Activated gamma-delta T cell treated with anti-CD3 and anti-CD28 coated beads, Interleukin-2, amount 50 U/mL, for 16 hours (primary cell): ENCODE data around the gene ADAMTS18.
"Not testable (repeated sequence)": the region's sequence is repeated elsewhere in the genome, so short reads cannot be mapped to it uniquely, and the experiment has no call there.

Experiments
- DNase-seq: peaks from one replicate; pipeline ENCODE4 v3.0.0-alpha.2; 2020; ENCODE audit warnings: low read depth

The ADAMTS18 gene

DNA sequence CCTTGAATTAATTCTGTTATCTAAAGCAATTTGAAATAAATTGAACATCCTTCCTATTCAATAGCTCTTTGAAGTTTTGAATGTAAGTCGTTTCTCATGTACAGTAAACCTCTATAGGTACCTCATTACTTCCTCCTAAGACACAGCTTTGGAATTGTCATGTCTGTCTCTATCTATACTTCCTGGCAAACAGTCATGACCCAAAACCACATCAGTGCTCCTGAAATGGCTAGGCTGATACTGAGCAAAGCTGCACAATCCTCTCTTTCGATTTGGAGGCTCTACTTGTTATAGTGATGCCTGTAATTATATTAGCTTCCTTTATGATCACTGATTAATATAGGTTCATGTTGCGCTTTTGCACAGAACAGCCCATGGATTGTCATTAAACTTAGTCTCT lies 110.1 kb downstream of the ADAMTS18 start:
- no peak for DNase-seq

GRCh38 chr16:77323695-77324094 lies 111.1 kb downstream of the ADAMTS18 start:
- DNase-seq = no peak

DNA sequence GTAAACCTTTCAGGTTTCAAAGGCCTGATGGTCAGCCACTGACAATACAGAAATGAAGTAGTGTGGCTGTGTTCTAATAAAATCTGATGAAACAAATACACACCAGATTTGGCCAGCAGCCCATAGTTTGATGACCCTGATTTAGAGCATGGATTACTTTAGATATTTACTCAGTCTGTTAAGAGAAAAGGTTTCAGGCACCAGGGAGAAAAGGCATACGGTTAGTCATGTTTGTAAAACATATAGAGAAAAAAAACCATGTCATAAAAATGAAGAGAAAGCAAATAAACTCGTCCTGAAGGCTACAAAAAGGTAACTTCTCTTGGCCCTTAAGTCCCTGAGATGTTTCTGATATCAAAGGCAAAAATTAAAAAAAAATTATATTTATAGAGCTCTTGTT lies 112.1 kb downstream of the ADAMTS18 start:
- DNase-seq = no peak

GRCh38 chr16:77317059-77317458 lies 117.8 kb downstream of the ADAMTS18 start:
- no peak for DNase-seq

DNA sequence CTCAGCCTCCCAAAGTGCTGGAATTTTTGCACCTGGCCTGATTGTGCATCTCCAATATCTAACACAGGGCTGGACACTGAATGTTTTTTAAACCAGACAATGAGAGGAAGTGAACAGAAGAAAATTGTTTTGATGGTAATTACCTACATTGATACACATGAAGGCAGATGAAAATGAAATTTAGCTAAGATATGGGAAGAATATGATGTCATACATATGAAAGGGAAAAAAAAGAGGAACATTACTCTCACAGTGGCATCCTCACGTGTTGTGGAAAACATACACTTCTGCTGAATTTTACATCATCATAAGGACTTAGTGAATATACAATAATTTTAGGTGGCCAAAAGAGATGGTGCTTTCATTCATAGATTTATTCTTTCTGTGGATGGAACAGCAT lies 124.0 kb downstream of the ADAMTS18 start:
- DNase-seq = no peak

GRCh38 chr16:77308163-77308561 lies 126.7 kb downstream of the ADAMTS18 start:
- no peak for DNase-seq

GRCh38 chr16:77307426-77308162 lies 127.2 kb downstream of the ADAMTS18 start:
- no peak for DNase-seq

DNA sequence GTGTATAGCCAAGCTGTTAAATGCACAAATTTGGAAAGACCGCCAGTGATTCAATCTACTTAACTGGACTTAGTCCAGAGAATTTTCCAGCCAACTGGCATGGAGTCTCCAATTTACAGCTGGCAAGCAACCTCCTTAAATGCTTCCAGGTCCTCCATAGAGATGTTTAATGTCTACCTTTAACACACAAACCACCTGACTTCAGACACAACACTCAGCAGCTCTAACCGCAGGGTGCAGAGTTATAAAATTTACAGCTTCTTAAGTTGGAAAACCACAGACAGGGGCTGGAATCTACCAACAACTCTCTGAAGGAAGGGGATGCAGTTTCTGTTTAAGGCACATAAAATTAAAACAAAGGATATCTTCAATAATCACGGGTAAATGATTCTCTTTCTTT lies 128.8 kb downstream of the ADAMTS18 start:
- no peak for DNase-seq

DNA sequence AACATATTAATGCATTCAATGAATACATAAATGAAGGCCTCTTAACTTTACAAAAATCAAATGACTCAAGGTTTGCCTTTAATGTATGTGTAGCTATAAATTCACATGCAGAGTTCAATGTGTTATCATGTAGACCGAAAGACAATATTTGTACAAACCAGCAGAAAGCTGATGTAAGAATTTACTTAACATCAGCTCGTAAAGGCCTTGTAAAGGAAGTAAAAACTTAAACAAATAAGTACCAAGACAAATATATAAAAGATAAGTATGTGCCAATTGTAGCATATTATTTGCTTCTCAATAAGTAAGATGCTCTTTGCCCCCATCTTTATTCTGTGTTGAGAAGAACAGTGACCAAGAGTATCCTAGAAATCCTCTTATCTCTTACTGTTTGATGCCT lies 130.0 kb downstream of the ADAMTS18 start:
- no peak for DNase-seq

- DNase-seq = no peak
Measured at GRCh38 chr16:77304134-77304533, 130.7 kb downstream of the ADAMTS18 start.

DNA sequence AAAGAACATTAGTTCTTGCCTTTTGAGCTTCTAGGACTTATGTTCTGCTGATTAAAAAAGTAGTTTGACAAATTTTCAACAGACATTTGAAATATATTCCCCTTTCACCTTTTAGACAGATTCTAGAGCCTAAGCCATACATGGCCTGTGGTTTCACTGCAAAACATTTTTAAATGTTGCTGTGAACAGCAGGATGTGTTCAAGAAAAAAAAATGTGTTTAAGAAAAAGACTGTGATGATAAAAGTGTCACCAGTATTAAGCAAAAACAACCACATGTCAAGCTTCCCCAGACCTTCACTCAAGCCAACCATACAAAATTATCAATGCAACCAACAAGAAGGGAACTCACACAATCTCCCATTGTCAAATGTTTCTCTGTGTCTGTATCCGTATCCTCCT lies 132.2 kb downstream of the ADAMTS18 start:
- no peak for DNase-seq

GRCh38 chr16:77302249-77302648 lies 132.6 kb downstream of the ADAMTS18 start:
- no peak for DNase-seq

GRCh38 chr16:77300256-77300655 lies 134.6 kb downstream of the ADAMTS18 start:
- DNase-seq = no peak

DNA sequence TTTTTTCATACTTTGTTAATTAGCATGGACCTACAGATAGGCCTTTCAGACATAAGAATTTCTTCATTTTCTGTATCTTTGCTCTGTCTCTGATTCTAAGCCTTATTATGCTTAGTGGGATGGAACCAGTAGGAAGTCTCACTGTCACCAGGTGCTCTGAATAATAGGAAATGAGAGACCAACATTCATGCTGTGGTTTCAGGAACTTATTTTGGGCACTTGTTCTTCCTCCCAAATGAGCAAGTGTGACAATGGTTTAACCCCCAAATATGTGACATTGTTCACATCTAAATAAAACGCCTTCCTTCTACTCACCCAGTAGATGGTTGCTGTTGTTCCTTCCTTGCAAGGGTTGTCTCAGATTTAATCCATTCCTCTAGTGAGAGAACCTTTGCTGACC lies 135.4 kb downstream of the ADAMTS18 start:
- no peak for DNase-seq

DNA sequence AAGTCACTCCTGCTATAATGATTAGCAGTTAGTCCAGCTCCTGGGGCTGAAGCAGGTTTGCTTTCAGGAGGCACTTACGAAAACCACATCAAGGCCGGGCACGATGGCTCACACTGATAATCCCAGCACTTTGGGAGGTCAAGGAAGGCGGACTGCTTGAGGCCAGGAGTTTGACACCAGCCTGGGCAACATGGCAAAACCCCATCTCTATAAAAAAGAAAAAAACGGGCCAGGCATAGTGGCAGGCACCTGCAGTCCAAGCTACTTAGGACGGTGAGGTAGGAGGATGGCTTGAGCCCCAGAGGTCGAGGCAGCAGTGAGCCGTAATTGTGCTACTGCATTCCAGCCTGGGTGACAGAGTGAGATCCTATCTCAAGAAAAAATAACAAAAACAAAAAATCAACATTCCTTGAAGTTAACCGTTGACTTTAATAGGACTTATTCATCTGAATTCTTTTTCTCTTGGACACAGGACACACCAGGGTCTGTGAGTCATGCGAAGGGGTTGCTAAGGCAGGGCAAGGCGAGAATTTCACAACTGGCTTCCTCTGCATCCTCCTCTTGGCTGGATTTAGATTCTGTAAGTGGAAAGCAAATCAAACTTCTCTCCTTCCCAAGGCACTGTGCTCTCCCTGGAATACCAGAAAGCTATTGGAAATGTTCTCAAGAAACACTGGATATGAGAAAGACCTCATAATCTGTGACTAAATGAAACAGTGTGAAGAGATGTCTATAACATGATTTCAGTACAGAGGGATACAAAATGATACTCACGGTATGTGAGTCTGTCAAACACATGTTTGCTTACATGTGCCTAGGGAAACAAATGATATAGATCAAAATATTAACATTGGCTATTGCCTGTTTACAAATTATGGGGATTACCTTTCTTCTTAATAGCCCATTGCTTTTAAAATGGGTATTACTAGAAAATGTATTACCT lies 136.1 kb downstream of the ADAMTS18 start:
- DNase-seq = no peak

- no peak for DNase-seq
Measured at GRCh38 chr16:77297996-77298395, 136.8 kb downstream of the ADAMTS18 start.

- DNase-seq = no peak
Measured at GRCh38 chr16:77295896-77296295, 138.9 kb downstream of the ADAMTS18 start.

DNA sequence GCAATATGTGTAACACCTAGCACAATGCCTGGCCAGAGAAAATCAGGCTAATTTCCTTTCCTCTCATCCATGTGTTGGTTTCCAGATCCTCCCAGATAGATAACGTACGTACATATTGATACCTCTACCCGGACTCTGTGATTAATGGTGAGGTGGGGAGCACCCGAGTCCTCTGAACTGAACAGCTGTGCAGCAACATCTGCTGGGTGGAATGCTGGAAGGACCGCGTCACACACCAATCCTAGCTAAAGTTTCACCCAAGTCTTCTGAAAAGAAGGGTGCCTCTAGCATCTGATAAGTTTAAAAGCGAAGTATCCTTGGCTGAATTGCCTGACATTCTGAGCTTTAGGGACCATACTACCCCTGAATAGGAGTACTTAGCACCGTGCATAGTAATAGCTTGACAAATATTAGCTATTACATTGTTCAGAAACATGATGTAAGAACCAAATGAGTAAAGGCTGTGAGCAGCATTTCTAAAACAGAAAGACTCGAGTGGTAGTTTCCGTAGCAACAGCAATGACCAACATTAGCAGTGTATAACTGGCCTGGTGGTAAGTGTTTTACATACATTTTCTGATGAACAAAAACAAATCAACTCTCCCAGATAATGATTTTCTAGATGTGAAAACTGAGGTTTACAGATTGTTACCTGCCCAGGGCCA lies 144.3 kb downstream of the ADAMTS18 start:
- DNase-seq = no peak

GRCh38 chr16:77289331-77289809 lies 145.5 kb downstream of the ADAMTS18 start:
- no peak for DNase-seq

DNA sequence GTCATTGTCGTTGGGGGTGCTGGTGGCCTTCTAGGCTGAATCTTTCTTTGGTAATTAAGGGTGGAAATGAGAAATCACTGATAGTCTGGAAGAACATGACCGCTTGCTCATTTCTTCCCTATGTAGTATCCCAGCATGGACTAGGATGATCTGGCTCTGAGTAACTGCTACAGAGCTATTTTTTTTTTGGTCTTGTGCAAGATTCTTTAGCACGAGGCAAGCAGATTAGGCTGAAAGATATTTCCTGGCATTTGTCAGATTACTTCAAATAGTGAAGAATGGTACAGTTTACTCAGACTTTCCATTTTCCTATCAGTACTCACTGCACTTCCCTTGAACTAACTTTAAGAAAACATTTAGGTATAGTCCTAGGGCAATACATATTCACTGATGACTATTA lies 146.6 kb downstream of the ADAMTS18 start:
- DNase-seq = no peak

DNA sequence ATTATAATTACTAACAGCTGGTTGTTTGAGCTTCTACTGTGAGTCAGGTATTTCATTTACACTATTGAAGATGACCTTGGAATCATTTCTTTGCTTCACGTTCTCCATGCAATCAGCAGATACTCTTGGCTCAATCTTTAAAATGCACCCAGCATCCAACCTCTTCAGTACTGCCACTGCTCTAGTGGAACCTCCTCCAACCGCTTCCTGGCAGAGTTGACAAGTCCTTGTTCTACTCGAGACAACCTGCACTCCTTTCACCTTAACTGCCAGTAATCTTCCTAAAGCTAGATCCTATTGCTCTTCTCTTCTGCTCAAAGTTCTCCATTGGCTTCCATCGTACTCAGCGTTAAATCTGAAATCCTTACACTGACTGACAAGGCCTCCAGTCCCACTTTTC lies 149.2 kb downstream of the ADAMTS18 start:
- no peak for DNase-seq

DNA sequence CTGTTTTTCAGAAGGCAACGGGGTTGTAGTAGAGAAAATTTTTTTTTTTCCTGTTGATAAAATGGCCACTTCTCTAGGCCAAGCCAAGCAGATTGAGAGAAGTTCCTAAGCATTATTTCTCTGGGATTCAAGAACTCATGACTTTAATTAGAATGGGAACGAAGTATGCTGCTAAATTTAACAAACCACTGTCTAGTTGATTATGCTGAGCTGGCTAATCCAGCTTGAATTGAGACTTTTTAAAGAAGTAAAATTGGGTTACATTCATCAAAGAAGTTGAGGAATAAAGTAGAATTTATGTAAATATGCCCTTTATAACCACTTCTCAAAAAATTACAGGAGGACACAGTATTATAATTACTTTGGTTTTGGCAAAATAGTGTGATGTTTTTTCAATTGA lies 152.5 kb downstream of the ADAMTS18 start:
- no peak for DNase-seq

GRCh38 chr16:77279316-77279715 lies 155.5 kb downstream of the ADAMTS18 start:
- not testable (repeated sequence) for DNase-seq
